Large intestine (tissue), 3 donors: ENCODE data around the gene WDR87. TPM values are rescaled to one million over a fixed set of nuclear protein-coding genes. Genes with fewer than 3 reads are reported as not detected.
"Not testable (repeated sequence)": the region's sequence is repeated elsewhere in the genome, so short reads cannot be mapped to it uniquely, and the experiment has no call there.

Source experiments
- DNase-seq, 2 donors: peaks; one replicate each; pipeline versions ENCODE4 v3.0.0 to v3.0.0-alpha.2; 2013
- H3K27ac ChIP-seq: one replicate; pipeline ENCODE4 v1.5.1; 2013; ENCODE audit warnings: low read length
- H3K27me3 ChIP-seq: 2 replicates; pipeline ENCODE4 v1.6.1; 2013; ENCODE audit warnings: low read length; ENCODE audit not compliant: control insufficient read depth, insufficient read depth
- H3K36me3 ChIP-seq: 2 replicates; pipeline ENCODE4 v1.6.1; 2013; ENCODE audit warnings: low read length; ENCODE audit not compliant: control insufficient read depth, insufficient read depth
- H3K4me1 ChIP-seq: one replicate; pipeline ENCODE4 v1.6.1; 2013; ENCODE audit warnings: low read length; ENCODE audit not compliant: control insufficient read depth, insufficient read depth
- H3K4me3 ChIP-seq: one replicate; pipeline ENCODE4 v1.5.1; 2013; ENCODE audit warnings: low read length
- H3K9me3 ChIP-seq: one replicate; pipeline ENCODE4 v1.6.1; 2013; ENCODE audit warnings: mild to moderate bottlenecking, low read depth, low read length, moderate library complexity; ENCODE audit not compliant: control insufficient read depth
- WGBS: methylation state at CpG from one replicate; pipeline ENCODE4 v1.1.5; 2013; ENCODE audit warnings: low lambda C conversion rate; ENCODE audit not compliant: insufficient coverage; 5-methylcytosine and 5-hydroxymethylcytosine counted together
- polyA plus RNA-seq: library from polyadenylated mRNA; unstranded; fragments of 120-200 nt; gene quantifications from one replicate; pipeline ENCODE4 v1.2.1, GENCODE V29; 2013

WDR87 gene
- polyA plus RNA-seq, 1 donor: 0.01 TPM

DNA sequence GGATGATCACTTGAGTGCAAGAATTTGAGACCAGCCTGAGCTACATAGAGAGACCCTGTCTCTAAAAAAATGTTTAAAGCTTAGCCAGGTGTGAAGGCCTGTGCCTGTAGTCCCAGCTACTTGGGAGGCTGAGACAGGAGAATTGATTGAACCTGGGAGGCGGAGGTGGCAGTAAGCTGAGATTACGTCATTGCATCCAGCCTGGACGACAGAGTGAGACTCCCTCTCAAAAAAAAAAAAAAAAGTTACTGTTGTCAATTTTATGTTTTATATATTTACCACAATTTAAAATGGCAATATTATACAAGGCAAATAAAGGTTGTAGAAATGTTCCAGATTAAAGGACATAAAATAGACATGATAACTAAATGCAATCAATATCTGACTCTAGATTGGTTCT lies 29.2 kb downstream of the WDR87 start:
- WGBS: 80% methylated on average over 1 of the region's 3 CpGs
- H3K27ac ChIP-seq: no peak overlapping the region
- H3K9me3 ChIP-seq: no peaks in the 10 kb centered on the region
- no peak for DNase-seq
- H3K4me1 ChIP-seq: no peaks in the 10 kb centered on the region
- H3K4me3 ChIP-seq: no peak overlapping the region
- H3K36me3 ChIP-seq: no peaks in the 10 kb centered on the region
- no peaks in the 10 kb centered on the region for H3K27me3 ChIP-seq

DNA sequence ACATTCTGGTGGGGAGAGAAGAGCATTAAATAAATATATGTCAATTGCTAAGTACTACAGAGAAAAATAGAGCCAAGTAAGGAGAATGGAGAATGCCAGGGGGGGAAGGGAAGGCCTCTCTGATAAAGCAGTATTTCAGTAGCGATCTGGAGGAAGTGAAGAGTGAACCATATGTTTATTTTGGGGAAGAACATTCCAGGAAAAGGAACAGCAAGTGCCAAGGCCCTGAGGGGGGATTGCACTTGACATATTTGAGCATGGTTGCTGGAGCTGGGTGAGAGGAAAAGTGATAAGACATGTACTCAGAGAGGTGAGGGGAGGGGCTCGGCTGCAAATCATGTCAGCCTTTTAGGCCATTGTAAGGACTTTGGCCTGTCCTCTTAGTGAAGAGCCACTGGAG lies 30.4 kb downstream of the WDR87 start:
- H3K4me3 ChIP-seq: no peak overlapping the region
- no CpG with 5 or more reads among the region's 2 CpGs for WGBS

DNA sequence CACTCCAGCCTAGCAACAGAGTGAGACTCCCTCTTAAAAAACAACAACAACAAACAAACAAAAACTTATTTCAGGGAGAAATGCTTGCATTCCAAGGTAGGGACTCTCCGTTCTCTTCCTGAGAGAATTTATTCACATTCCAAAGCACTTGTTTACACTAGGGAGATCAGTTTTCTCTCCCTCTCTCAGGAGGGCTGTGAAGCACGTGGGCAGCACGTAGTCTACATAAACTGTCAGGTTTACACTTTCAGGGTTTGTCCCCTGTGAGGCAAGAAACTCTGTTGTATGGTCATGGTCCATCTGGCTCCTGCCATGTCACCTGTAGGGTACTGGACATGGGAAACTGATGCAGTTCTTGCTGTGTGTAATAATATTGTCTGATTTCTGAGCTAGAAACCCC lies 31.6 kb downstream of the WDR87 start:
- Histone ChIP-seq H3K4me1 (no peaks in the 10 kb centered on the region), H3K27ac (no peak overlapping the region), H3K27me3 (no peaks in the 10 kb centered on the region), H3K9me3 (no peaks in the 10 kb centered on the region), H3K36me3 (no peaks in the 10 kb centered on the region), H3K4me3 (no peak overlapping the region)
- peak in 1 of 2 donors; percentile 9 for DNase-seq
- no CpG with 5 or more reads among the region's 3 CpGs for WGBS

More for the DNA sequence above, 30.4 kb downstream of the WDR87 start:
- H3K4me1 ChIP-seq: no peaks in the 10 kb centered on the region
- no peaks in the 10 kb centered on the region for H3K9me3 ChIP-seq
- H3K27ac ChIP-seq: no peak overlapping the region
- H3K27me3 ChIP-seq: no peaks in the 10 kb centered on the region
- H3K36me3 ChIP-seq: no peaks in the 10 kb centered on the region
- no peak for DNase-seq

DNA sequence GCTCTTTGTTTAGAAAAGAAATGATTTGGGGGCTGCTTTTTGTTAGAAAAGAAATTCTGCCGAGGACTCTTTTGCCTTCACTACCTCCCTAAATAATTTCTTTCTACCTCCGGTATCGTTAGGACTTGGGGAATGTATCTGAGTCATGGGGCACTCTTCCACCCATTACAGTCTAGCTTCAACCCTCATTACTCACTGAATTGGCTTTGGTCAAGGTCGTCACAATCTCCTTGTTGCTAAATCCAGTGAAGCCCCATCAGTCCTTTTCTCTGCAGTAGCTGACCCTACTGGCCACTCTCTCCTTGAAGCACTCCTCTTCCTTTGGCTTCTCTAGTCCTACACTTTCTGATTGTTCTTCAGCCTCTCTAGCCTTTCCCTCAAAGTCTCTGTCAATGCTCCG lies 34.0 kb downstream of the WDR87 start:
- WGBS: 80% methylated on average over 1 of the region's 5 CpGs
- no peak overlapping the region for H3K27ac ChIP-seq

DNA sequence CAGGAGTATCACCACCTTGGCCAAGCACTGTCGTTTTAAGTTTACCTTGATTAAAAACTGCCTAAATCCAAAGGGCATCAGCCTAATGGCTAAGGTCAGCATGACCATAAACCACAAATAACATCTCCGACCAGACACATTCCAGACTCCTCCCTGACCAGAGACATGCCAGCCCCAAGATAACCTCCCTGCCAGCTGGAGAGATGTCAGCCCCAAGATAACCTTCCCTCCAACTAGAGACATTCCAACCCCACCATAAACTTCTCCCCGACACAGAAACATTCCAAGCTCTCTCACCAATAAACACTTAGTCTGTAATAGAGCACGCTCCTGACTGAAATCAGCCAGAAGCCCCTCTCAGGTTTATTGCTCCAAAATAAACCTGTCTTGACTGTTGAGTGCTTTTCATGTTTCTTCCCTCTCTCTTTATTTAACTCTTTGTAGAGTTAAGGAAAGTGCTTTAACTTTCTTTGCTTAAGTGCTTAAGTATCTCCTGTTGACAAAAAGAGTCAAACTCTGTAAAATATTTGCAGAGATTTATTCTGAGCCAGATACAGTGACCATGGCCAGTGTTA lies 36.5 kb downstream of the WDR87 start:
- no peak overlapping the region for H3K4me3 ChIP-seq
- no peak overlapping the region for H3K27ac ChIP-seq
- WGBS: 20% methylated on average over 1 of the region's 4 CpGs
- H3K9me3 ChIP-seq: no peaks in the 10 kb centered on the region
- no peak for DNase-seq
- no peaks in the 10 kb centered on the region for H3K4me1 ChIP-seq
- H3K36me3 ChIP-seq: no peaks in the 10 kb centered on the region
- no peaks in the 10 kb centered on the region for H3K27me3 ChIP-seq

More for the DNA sequence above, 34.0 kb downstream of the WDR87 start:
- Histone ChIP-seq H3K36me3 (no peaks in the 10 kb centered on the region), H3K4me3 (no peak overlapping the region), H3K4me1 (no peaks in the 10 kb centered on the region), H3K27me3 (no peaks in the 10 kb centered on the region), H3K9me3 (no peaks in the 10 kb centered on the region)
- no peak for DNase-seq

DNA sequence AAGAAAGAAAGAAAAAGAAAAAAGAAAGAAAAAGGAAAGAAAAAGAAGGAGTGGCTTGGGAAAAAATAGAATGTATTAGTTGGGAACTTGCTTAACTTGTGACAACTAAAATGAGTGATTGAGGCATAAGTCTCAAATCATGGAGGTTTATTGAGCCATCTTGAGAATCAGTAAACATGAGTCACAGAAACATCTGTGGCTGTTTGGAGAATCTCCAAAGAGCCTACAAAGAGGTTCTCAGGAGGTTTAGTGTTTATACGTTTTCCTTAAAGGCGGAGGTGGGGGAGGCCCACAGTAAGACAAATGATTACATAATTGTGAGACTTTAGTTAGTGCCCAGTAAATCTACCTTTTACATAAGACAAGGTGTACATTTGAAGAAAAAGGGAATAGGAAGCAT lies 38.6 kb downstream of the WDR87 start:
- no peaks in the 10 kb centered on the region for H3K36me3 ChIP-seq
- no CpG with 5 or more reads among the region's 2 CpGs for WGBS
- H3K9me3 ChIP-seq: no peaks in the 10 kb centered on the region
- peak; percentile 5 to 17 for DNase-seq
- H3K4me1 ChIP-seq: no peaks in the 10 kb centered on the region
- H3K4me3 ChIP-seq: no peak overlapping the region
- H3K27ac ChIP-seq: no peak overlapping the region
- H3K27me3 ChIP-seq: no peaks in the 10 kb centered on the region

DNA sequence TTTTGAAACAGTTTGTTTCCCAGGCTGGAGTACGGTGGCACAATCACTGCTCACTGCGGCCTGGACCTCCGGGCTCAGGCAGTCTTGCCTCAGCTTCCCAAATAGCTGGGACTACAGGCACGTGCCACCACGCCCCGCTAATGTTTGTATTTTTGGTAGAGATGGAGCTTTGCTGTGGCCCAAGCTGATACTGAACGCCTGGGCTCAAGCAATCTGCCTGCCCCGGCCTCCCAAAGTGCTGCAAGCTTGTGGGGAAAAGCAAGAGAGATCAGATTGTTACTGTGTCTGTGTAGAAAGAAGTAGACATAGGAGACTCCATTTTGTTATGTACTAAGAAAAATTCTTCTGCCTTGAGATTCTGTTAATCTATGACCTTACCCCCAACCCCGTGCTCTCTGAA lies 40.5 kb downstream of the WDR87 start:
- not testable (repeated sequence) for H3K4me1 ChIP-seq, H3K9me3 ChIP-seq, H3K36me3 ChIP-seq, DNase-seq, H3K27me3 ChIP-seq, H3K4me3 ChIP-seq, H3K27ac ChIP-seq
- no CpG with 5 or more reads among the region's 9 CpGs for WGBS

DNA sequence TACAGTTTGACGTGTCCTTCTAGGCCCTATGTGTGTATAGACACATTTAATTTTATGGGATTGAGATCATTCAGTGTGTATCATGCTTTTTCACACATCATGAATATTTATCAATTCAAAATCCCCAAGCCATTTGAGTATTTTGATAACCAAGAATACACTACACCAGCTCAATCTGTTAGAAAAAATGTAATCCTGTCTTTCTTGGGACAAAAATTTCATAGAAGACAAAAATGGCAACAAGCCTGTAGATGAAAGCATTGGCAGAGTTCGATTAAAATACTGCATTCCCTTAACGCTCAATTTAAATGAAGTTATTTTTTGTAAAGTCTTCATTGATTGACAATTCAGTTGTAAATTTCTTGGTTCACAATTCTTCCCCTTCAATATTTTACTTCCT lies 41.9 kb downstream of the WDR87 start:
- no peaks in the 10 kb centered on the region for H3K27me3 ChIP-seq
- DNase-seq: no peak
- no peaks in the 10 kb centered on the region for H3K9me3 ChIP-seq
- no peaks in the 10 kb centered on the region for H3K4me1 ChIP-seq
- H3K4me3 ChIP-seq: no peak overlapping the region
- H3K27ac ChIP-seq: no peak overlapping the region
- WGBS: 100% methylated on average over 2 of the region's 3 CpGs
- H3K36me3 ChIP-seq: no peaks in the 10 kb centered on the region

DNA sequence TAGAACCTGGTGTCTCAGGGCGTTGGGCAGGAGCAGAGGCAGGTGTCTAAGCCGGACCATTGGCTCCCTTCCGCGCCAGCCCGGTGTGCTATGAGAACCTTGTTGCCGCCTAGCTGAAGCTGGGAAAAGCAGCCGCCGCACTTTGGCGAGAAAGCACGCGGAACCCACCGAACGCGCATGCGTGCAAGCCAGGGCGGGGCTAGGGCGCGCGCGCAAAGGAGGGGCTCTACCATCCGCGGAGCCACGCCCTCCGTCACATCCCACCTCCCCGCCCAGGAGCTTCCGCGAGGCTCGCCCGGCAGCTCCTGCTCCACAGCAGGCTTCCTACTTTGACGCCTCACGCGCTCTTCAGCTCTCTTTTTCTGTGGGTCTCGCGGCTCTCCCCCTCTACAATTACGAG lies 51.3 kb downstream of the WDR87 start:
- Histone ChIP-seq H3K9me3 (peaks cover 16% of the 10 kb centered on the region), H3K4me3 (no peak overlapping the region), H3K36me3 (no peaks in the 10 kb centered on the region), H3K4me1 (no peaks in the 10 kb centered on the region), H3K27ac (no peak overlapping the region), H3K27me3 (peaks cover 10% of the 10 kb centered on the region)
- peak; percentile 72 to 83 for DNase-seq
- no CpG with 5 or more reads among the region's 35 CpGs for WGBS

DNA sequence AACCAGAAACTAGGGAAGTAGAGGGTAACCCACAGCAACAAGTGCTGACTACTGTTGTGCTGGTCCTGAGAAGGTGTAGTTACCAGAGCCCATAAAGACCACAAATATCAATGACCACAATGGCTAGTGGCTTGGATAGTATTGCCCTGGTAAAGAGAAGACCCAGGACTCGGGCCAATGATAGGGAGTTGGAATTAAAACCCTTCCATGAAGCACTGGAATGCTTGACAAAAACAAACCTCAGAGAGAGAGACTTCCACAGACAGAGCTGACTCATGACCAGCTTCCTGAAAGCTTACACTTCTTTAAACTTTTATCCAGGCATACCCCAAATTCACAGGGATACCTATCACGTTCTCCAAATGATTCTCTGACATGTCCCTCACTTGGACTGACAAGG lies 60.5 kb downstream of the WDR87 start:
- DNase-seq: no peak
- no peak overlapping the region for H3K27ac ChIP-seq
- no peaks in the 10 kb centered on the region for H3K36me3 ChIP-seq
- no peaks in the 10 kb centered on the region for H3K9me3 ChIP-seq
- H3K27me3 ChIP-seq: no peaks in the 10 kb centered on the region
- H3K4me3 ChIP-seq: no peak overlapping the region
- no CpG with 5 or more reads among the region's 2 CpGs for WGBS
- H3K4me1 ChIP-seq: no peaks in the 10 kb centered on the region
